Rectal smooth muscle tissue (tissue), 1 donor: ENCODE results near the gene PER1.

Experiments
- H3K27ac ChIP-seq: one replicate; pipeline ENCODE4 v1.7.0; 2013; ENCODE audit warnings: low read depth, low read length, inconsistent platforms
- H3K27me3 ChIP-seq: one replicate; pipeline ENCODE4 v1.7.0; 2013; ENCODE audit warnings: low read length; ENCODE audit not compliant: control insufficient read depth, insufficient read depth
- H3K36me3 ChIP-seq: one replicate; pipeline ENCODE4 v1.7.0; 2013; ENCODE audit warnings: low read length; ENCODE audit not compliant: control insufficient read depth, insufficient read depth
- H3K4me1 ChIP-seq: one replicate; pipeline ENCODE4 v1.7.0; 2013; ENCODE audit warnings: low read length; ENCODE audit not compliant: control insufficient read depth, insufficient read depth
- H3K4me3 ChIP-seq: one replicate; pipeline ENCODE4 v1.7.0; 2013; ENCODE audit warnings: low read length
- H3K9ac ChIP-seq: one replicate; pipeline ENCODE4 v1.7.0; 2013; ENCODE audit warnings: low read length

Gene PER1

GRCh38 chr17:8122924-8123694 is 29.1 kb downstream of the PER1 start:
- peaks cover 25% of the 10 kb centered on the region for H3K4me1 ChIP-seq
- no peaks in the 10 kb centered on the region for H3K36me3 ChIP-seq
- H3K9ac ChIP-seq, result no peak overlapping the region
- H3K4me3 ChIP-seq, result peak overlapping the region; percentile 75
- H3K27ac ChIP-seq, result no peak overlapping the region
- peaks cover 17% of the 10 kb centered on the region for H3K27me3 ChIP-seq

GRCh38 chr17:8122422-8122923 is 29.7 kb downstream of the PER1 start:
- Histone ChIP-seq H3K4me3 (peak overlapping the region; percentile 75), H3K36me3 (no peaks in the 10 kb centered on the region), H3K4me1 (peaks cover 29% of the 10 kb centered on the region), H3K27ac (no peak overlapping the region), H3K9ac (no peak overlapping the region), H3K27me3 (peaks cover 21% of the 10 kb centered on the region)

GRCh38 chr17:8121681-8122421 is 30.4 kb downstream of the PER1 start:
- Histone ChIP-seq H3K4me3 (peak overlapping the region; percentile 75), H3K4me1 (peaks cover 29% of the 10 kb centered on the region), H3K36me3 (no peaks in the 10 kb centered on the region), H3K9ac (no peak overlapping the region), H3K27ac (no peak overlapping the region), H3K27me3 (peaks cover 22% of the 10 kb centered on the region)

GRCh38 chr17:8121407-8121680 is 30.9 kb downstream of the PER1 start:
- Histone ChIP-seq H3K4me3 (peak overlapping the region; percentile 75), H3K9ac (no peak overlapping the region), H3K4me1 (peaks cover 29% of the 10 kb centered on the region), H3K27ac (no peak overlapping the region), H3K27me3 (peaks cover 27% of the 10 kb centered on the region), H3K36me3 (no peaks in the 10 kb centered on the region)

GRCh38 chr17:8120520-8121406 is 31.4 kb downstream of the PER1 start:
- Histone ChIP-seq H3K27ac (no peak overlapping the region), H3K4me3 (peak overlapping the region; percentile 47), H3K4me1 (peaks cover 29% of the 10 kb centered on the region), H3K9ac (no peak overlapping the region), H3K36me3 (no peaks in the 10 kb centered on the region), H3K27me3 (peaks cover 28% of the 10 kb centered on the region)

- Histone ChIP-seq H3K36me3 (no peaks in the 10 kb centered on the region), H3K4me1 (peaks cover 25% of the 10 kb centered on the region), H3K27ac (peak overlapping the region; percentile 62), H3K4me3 (peak overlapping the region; percentile 85), H3K9ac (no peak overlapping the region), H3K27me3 (peaks cover 28% of the 10 kb centered on the region)
Measured at GRCh38 chr17:8119581-8120519, 32.4 kb downstream of the PER1 start.

GRCh38 chr17:8118769-8119580 is 33.2 kb downstream of the PER1 start:
- Histone ChIP-seq H3K27me3 (peaks cover 31% of the 10 kb centered on the region), H3K4me3 (peak overlapping the region; percentile 85), H3K27ac (peak overlapping the region; percentile 62), H3K36me3 (no peaks in the 10 kb centered on the region), H3K4me1 (peaks cover 22% of the 10 kb centered on the region), H3K9ac (peak overlapping the region; percentile 13)

GRCh38 chr17:8117980-8118768 is 34.0 kb downstream of the PER1 start, which contains the start of gene ALOXE3:
Gene ALOXE3, minus strand, starts transcription at chr17:8118514. Its CDS starts 524 bp downstream, at chr17:8117990.
- Histone ChIP-seq H3K27ac (peak within 1 kb of the TSS; percentile 62), H3K9ac (peak within 1 kb of the TSS; percentile 13), H3K36me3 (no peaks in the 10 kb centered on the region), H3K4me3 (peak within 1 kb of the TSS; percentile 85), H3K27me3 (peaks cover 27% of the 10 kb centered on the region), H3K4me1 (peaks cover 19% of the 10 kb centered on the region)

- Histone ChIP-seq H3K36me3 (no peaks in the 10 kb centered on the region), H3K27ac (no peak overlapping the region), H3K4me3 (peak overlapping the region; percentile 85), H3K9ac (no peak overlapping the region), H3K27me3 (peaks cover 24% of the 10 kb centered on the region), H3K4me1 (peaks cover 13% of the 10 kb centered on the region)
Measured at GRCh38 chr17:8117367-8117979, 34.7 kb downstream of the PER1 start.

- H3K27ac ChIP-seq, result no peak overlapping the region
- H3K9ac ChIP-seq, result no peak overlapping the region
- H3K27me3 ChIP-seq, result peaks cover 24% of the 10 kb centered on the region
- no peaks in the 10 kb centered on the region for H3K36me3 ChIP-seq
- no peak overlapping the region for H3K4me3 ChIP-seq
- H3K4me1 ChIP-seq, result peaks cover 12% of the 10 kb centered on the region
Measured at GRCh38 chr17:8116776-8117175, 35.4 kb downstream of the PER1 start.
